A549 (cell line): ENCODE data around the gene SLC25A15.

ENCODE experiments used
- BHLHE40 ChIP-seq: IDR thresholded peaks from 2 replicates; pipeline ENCODE4 v1.6.1; 2012; ENCODE audit warnings: low read depth, low read length, inconsistent platforms
- CEBPB ChIP-seq, 2 experiments: fragments of >200 bp in 1 of 2; sonication (Bioruptor Twin) in 1 of 2; formaldehyde crosslinking in 1 of 2; IDR thresholded peaks; 2 replicates each; pipeline ENCODE4 v1.6.1; 2012 to 2016
- CHD2 ChIP-seq: fragments of 150-350 bp; IDR thresholded peaks from 2 replicates; pipeline ENCODE4 v1.6.1; 2014; ENCODE audit warnings: low read length; ENCODE audit not compliant: partially characterized antibody
- EP300 ChIP-seq, 2 experiments: fragments of >200 bp; sonication (Bioruptor Twin); formaldehyde crosslinking; IDR thresholded peaks; 2 replicates in 1 of 2; 3 replicates in 1 of 2; pipeline ENCODE4 v1.6.1; 2016 to 2017
- FOSL2 ChIP-seq, 2 experiments: fragments of 450-650 bp in 1 of 2; fragments of >200 bp in 1 of 2; sonication (Bioruptor Twin) in 1 of 2; formaldehyde crosslinking; IDR thresholded peaks; 2 replicates each; pipeline versions ENCODE4 v1.5.0 to v1.6.1; 2016 to 2020; ENCODE audit warnings: mild to moderate bottlenecking in 1 of 2, moderate library complexity in 1 of 2
- JUNB ChIP-seq: fragments of >200 bp; sonication (Bioruptor Twin); formaldehyde crosslinking; IDR thresholded peaks from 2 replicates; pipeline ENCODE4 v1.6.1; 2016
- KDM5A ChIP-seq: fragments of 200-600 bp; sonication (generic); IDR thresholded peaks from 2 replicates; pipeline ENCODE4 v1.6.1; 2016; ENCODE audit warnings: antibody characterized with exemption, mild to moderate bottlenecking
- MYC ChIP-seq: IDR thresholded peaks from 2 replicates; pipeline ENCODE4 v1.6.1; 2012; ENCODE audit warnings: mild to moderate bottlenecking, inconsistent platforms, low read length, improper control_type of control experiment, borderline replicate concordance
- POLR2A ChIP-seq: IDR thresholded peaks from 2 replicates; pipeline ENCODE4 v1.6.1; 2012; ENCODE audit warnings: mild to moderate bottlenecking, low read length
- RAD21 ChIP-seq, 2 experiments: fragments of >200 bp in 1 of 2; sonication (Bioruptor Twin) in 1 of 2; formaldehyde crosslinking in 1 of 2; IDR thresholded peaks in 1 of 2; conservative IDR thresholded peaks in 1 of 2; 2 replicates in 1 of 2; 3 replicates in 1 of 2; pipeline ENCODE4 v1.6.1; 2012 to 2018; ENCODE audit warnings: inconsistent platforms in 1 of 2
- ZFP36 ChIP-seq: fragments of 450-650 bp; IDR thresholded peaks from 2 replicates; pipeline ENCODE4 v1.6.1; 2014; ENCODE audit warnings: borderline replicate concordance; ENCODE audit not compliant: partially characterized antibody
- TF ChIP-seq, protein P1 (sequence below): fragments of >200 bp; sonication (Bioruptor Twin); formaldehyde crosslinking; IDR thresholded peaks from 3 replicates; pipeline ENCODE4 v1.5.1; 2016
- TF ChIP-seq, protein P2 (sequence below): IDR thresholded peaks from 2 replicates; pipeline ENCODE4 v1.6.1; 2012
- TF ChIP-seq, protein P3 (sequence below): fragments of 250-450 bp; sonication (Bioruptor Pico); IDR thresholded peaks from 2 replicates; pipeline ENCODE4 v1.5.0; 2021; ENCODE audit warnings: mild to moderate bottlenecking, moderate library complexity, borderline replicate concordance

DNA sequence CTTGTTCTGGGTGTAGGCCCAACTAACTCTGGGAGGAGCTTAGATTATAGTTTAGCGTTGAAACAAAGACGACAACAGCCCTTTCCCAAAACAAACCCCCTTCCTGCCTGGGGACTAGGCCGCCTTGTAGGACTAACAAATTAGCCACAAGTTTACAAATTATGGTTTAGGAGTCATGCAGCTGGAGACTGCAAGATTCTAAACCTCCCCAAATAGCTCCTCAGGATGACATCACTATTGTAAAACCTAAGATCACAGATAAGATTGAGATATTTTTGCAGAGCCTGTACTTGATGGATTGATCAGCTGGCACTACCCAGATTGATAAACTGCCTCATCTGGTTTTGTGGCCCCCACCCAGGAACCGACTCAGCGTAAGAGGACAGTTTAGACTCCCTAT lies 2.3 kb upstream of the SLC25A15 start:
- TF ChIP-seq EP300 (IDR thresholded peaks at IDR 0.05) (no peak), KDM5A (no peak), CEBPB (IDR thresholded peaks at IDR 0.05) (no peak), CHD2 (no peak), POLR2A (no peak), JUNB (no peak), FOSL2 (IDR thresholded peaks at IDR 0.05) (no peak), FOSL2 (CRISPR knock-in tag; IDR thresholded peaks at IDR 0.05) (no peak), ZFP36 (no peak), RAD21 (conservative IDR thresholded peaks at IDR 0.05 in 1 of 2, IDR thresholded peaks at IDR 0.05 in 1 of 2) (no peak), BHLHE40 (no peak), MYC (no peak)
- TF ChIP-seq, protein P1, sequence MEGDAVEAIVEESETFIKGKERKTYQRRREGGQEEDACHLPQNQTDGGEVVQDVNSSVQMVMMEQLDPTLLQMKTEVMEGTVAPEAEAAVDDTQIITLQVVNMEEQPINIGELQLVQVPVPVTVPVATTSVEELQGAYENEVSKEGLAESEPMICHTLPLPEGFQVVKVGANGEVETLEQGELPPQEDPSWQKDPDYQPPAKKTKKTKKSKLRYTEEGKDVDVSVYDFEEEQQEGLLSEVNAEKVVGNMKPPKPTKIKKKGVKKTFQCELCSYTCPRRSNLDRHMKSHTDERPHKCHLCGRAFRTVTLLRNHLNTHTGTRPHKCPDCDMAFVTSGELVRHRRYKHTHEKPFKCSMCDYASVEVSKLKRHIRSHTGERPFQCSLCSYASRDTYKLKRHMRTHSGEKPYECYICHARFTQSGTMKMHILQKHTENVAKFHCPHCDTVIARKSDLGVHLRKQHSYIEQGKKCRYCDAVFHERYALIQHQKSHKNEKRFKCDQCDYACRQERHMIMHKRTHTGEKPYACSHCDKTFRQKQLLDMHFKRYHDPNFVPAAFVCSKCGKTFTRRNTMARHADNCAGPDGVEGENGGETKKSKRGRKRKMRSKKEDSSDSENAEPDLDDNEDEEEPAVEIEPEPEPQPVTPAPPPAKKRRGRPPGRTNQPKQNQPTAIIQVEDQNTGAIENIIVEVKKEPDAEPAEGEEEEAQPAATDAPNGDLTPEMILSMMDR, result no peak
- TF ChIP-seq, protein P2, sequence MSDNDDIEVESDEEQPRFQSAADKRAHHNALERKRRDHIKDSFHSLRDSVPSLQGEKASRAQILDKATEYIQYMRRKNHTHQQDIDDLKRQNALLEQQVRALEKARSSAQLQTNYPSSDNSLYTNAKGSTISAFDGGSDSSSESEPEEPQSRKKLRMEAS, result no peak
- TF ChIP-seq, protein P3, sequence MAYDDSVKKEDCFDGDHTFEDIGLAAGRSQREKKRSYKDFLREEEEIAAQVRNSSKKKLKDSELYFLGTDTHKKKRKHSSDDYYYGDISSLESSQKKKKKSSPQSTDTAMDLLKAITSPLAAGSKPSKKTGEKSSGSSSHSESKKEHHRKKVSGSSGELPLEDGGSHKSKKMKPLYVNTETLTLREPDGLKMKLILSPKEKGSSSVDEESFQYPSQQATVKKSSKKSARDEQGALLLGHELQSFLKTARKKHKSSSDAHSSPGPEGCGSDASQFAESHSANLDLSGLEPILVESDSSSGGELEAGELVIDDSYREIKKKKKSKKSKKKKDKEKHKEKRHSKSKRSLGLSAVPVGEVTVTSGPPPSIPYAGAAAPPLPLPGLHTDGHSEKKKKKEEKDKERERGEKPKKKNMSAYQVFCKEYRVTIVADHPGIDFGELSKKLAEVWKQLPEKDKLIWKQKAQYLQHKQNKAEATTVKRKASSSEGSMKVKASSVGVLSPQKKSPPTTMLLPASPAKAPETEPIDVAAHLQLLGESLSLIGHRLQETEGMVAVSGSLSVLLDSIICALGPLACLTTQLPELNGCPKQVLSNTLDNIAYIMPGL (CRISPR knock-in tag), result no peak
